Tibial nerve (tissue), 4 donors: ENCODE data around the gene COBLL1.

ENCODE experiments used
- CTCF ChIP-seq, 5 experiments: fragments of 200-600 bp in 3 of 5; fragments of 450-650 bp in 2 of 5; sonication (generic) in 3 of 5; IDR thresholded peaks; one replicate each; pipeline ENCODE4 v1.5.1; 2016 to 2019; ENCODE audit warnings: antibody characterized with exemption in 5 of 5, mild to moderate bottlenecking in 3 of 5, moderate library complexity in 2 of 5
- EP300 ChIP-seq, 2 donors: sonication (generic); formaldehyde crosslinking; IDR thresholded peaks; one replicate each; pipeline ENCODE4 v1.6.1; 2017; ENCODE audit warnings: antibody characterized with exemption in 2 of 2, mild to moderate bottlenecking in 1 of 2
- POLR2A ChIP-seq, 2 donors: fragments of 450-650 bp; IDR thresholded peaks; one replicate each; pipeline ENCODE4 v1.6.1; 2017; ENCODE audit warnings: antibody characterized with exemption in 2 of 2, mild to moderate bottlenecking in 2 of 2, moderate library complexity in 2 of 2

DNA sequence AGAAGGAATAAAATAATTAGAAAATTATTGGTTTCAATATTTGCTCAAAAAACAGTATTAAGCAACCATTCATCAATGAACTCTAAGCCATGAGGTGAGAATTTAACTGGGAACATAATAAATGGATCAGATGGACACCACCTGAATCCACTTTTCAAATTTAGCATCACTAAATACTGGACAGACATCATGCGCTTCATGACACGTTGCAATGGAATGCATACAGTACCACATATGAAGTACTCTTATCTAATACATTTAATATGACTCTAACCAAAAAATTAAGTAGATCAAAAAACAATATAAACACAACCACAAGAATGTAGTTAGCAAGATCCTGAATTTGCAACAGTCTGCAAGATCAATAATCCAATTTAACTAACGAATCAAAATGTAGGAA lies 76.6 kb downstream of the COBLL1 start:
- TF ChIP-seq CTCF (IDR thresholded peaks at IDR 0.05) (no peak), POLR2A (IDR thresholded peaks at IDR 0.05) (no peak), EP300 (IDR thresholded peaks at IDR 0.05) (no peak)
